ACHN (cell line): ENCODE results near the gene STK40.

Source experiments
- DNase-seq: peaks from one replicate; pipeline ENCODE4 v3.0.0-alpha.2; 2015
- in situ Hi-C: cut with HindIII; loops from 2 replicates; pipeline ENCODE4 v1.10.0; 2017; ENCODE audit warnings: low sequenced_read_pairs, low pct_ligation_motif_present, low pct_unique_long_range_greater_than_20kb

STK40 gene

DNA sequence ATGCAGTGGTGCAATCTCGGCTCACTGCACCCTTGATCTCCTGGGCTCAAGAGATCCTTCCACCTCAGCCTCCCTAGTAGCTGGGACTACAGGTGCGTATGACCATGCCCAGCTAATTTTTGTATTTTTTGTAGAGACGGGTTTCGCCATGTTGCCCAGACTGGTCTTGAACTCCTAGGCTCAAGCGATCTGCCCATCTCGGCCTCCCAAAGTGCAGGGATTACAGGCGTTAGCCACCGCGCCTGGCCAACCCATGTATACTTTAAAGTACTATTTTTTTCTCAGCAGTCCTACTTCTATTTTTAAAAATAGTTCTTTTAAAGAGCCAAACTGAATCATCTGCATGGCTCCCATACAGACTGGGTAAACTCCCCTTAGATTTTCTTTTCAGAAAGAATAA is 3.5 kb downstream of the STK40 start:
- in situ Hi-C loops = no loop called here
- DNase-seq = no peak

DNA sequence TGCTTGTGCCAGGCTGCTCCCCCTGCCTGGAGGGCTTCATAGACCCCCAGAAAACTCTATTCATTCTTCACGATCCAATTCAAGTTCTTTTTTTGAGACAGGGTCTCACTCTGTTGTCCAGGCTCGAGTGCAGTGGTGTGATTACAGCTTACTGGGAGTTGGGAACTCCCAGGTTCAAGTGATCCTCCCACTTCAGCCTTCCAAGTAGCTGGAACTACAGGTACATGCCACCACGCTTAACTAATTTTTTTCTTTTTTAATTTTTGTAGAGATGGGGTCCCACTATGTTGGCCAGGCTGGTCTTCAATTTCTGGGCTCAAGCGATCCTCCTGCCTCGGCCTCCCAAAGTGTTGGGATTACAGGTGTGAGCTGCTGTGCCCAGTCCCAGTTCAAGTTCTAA is 4.3 kb downstream of the STK40 start:
- DNase-seq = no peak
- in situ Hi-C loops = no loop called here

DNA sequence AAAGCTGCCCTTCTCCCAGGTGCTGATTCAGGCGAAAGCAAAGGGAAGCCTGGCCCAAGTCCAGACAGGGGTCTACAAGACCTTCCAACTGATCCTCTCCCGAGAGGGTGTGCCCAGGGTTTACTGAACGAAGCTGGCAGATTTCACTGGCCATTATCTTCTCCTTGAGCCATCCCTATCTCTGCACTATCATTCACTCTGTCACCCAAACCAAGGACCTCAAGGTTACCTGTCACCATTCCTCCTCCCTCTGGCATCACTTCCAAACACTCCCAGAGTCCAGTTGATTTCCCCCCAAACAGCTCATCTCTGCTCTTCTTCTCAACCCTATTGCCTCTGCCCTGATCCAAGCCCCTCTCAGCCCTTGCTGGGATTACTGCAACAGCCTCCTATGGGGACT is 4.9 kb downstream of the STK40 start:
- DNase-seq = no peak
- in situ Hi-C loops = no loop called here

DNA sequence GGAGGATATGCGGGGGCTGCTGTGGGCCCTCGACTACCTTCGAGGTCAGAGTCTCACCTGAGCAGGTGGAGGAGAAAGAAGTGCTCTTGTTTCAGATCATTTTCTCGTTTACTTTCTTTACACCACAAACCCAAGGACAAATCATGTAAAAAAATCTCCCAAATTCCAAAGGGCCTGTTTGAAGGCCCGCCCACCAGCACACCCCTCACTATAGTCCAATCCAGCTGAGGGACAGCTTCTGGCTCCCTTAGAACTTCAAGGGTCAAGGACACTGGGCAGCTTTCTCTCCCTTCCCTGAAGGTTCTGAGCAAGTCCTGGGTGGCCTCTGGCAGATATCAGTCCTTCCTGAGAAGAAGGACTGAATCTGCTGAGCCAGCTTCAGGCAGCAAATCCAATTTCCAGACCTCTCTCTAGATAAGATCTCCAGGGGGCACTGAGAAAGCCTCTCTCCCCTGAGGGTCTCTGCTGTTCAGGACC is 5.5 kb downstream of the STK40 start:
- DNase-seq = no peak
- in situ Hi-C loops = no loop called here

DNA sequence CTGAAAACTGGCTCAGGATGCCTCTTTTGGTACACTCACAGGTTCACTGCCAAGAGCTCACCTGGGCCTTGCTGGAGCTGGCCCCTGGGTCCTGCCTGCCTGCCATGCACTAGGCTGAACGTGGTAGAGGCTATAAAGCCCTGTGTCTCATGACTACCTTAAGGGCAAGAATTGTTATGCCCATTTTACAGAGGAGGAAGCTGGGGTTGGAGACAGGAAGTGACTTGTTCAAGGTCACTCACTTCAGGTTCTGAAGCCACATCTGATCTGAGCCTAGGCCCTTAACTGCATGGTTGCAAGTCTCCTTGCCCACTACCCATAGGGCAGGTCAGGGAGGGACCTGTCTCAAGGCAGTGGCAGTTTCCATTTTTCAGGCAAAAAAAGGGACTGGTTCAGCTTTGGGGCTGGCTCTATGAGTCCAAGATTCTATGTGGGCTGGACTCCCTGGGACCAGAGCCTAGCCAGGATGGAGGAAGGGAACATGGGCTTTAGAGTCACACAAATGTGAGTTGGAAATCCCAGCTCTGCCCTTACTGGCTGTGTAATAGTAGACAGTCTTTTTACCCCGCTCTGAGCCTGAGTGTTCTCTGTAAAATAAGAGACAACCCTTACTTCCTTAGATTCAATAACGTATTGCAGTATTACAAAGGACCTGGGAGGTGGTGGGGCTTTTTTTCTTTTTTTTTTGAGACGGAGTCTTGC is 7.8 kb downstream of the STK40 start:
- DNase-seq = no peak
- in situ Hi-C loops = no loop called here

DNA sequence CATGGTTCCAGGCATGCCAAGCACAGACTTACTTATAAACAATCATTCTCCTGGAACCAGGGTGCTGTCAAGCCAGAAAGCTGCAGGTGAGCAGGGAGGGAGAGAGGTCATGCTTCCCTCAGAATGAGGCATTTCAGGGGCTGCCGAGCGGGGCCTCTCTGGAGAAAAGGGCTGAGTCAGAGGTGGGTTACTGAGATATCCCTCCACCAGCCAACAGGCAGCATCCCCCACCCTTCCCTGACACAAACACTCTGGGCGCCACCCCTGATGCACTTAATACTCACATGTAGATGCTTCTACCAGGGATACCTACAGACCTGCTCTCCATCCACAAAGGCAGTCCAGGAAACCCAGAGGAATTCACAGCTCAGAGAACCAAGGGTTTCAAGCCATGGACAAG is 13.1 kb downstream of the STK40 start:
- in situ Hi-C loops = no loop called here
- DNase-seq = no peak

DNA sequence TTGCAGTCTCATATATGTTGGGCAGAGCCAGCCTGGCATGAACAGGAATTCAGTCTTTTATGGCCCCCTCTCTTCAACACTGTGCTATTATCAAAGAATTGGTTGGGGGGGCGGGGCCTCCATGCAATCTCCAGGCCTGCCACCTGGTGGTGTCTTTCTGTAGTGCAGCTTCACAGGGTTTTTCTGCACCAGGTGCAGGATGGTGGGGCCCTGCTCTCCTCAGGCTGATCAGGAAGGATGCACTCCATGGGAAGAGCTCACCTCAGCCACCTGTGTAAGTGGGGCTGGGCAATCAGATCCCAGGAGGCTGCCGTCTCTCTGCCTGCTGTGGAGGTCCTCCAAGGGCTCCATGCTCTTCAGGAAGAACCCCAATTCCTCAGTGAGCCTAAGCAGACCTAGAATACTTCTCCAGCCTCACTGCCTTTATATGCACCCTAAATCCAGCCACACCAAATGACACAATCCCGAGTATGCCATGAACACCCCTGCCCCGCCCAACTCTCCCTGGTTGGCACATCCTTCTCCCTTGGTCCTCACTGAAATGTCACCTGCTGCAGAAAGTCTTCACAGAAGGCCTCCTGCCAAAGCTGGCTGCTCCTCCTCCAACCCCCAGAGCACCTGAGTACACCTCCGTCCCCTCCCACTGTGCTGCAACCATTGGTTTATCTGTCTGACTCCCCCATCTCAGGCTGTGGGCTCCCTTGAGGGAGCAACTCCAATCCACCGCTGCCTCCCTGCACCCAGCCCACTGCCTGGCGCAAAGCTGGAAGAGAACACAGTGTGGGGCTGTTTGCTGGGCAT is 16.5 kb downstream of the STK40 start:
- in situ Hi-C loops = no loop called here

DNA sequence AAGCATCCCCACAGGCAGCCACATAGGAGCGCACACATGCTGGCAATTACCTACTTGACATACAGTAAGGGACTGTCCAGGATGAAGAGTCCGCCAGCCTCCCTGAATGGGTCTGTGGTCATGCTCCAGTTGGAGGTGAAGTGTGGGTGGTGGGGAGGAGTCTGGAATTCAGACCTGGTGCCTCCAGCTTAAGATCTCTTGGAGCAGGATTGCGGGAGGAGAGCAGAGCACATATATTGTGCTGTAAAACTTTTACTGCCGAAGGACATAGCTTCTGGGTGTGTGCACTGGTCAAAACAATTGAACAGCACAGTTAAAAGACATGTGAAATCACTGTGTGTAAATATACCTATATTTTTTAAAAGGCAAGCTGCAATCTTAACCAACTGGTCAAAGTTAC is 17.9 kb downstream of the STK40 start:
- in situ Hi-C loops = no loop called here
- no peak for DNase-seq

More for the DNA sequence above, 16.5 kb downstream of the STK40 start:
- peak; percentile 66 for DNase-seq

DNA sequence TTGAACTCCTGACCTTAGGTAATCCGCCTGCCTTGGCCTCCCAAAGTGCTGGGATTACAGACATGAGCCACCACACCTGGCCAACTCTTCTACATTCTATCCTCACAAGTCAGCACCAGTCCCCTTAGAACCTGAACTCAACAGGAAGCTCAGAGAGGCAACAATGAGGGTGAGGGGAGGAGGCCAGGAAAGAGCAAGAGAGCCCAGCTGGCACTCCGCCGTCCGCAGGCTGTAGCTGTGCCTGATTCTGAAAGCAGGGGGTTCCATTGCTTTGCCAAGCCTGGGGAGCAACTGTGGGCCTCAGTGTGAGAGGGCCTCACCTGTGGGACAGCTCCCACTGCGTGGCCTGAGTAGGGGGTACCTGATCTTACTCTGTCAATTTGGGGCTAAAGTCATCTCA is 18.7 kb downstream of the STK40 start:
- no peak for DNase-seq

DNA sequence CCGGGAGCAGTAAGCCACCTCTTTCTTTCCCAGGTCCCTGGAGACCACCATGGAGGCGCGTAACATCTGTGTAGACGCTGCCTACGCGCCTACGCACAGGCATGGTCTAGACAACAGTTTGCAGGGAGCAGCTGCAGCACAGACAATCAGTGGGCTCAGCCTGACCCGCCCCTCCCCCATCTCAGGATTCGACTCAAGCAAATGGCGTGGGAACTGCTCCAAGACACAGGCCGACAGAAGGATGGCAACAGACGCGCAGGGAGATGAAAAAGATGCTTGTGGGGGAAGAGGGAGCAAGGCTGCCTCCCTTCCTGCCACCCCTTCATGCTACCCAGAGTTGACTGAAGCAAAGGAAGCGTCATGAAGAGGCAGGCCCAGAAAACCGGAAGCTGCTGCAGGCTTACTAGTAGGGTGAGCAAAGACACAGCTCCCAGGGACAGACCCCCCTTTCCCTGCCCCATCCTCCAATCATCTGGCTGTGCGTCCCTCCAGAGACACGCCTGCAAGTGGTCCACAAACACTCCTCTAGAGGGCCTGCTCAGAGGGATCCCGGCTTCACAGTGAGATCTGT is 19.5 kb downstream of the STK40 start:
- in situ Hi-C loops = no loop called here
- no peak for DNase-seq

More for the DNA sequence above, 18.7 kb downstream of the STK40 start:
- in situ Hi-C loops = no loop called here

DNA sequence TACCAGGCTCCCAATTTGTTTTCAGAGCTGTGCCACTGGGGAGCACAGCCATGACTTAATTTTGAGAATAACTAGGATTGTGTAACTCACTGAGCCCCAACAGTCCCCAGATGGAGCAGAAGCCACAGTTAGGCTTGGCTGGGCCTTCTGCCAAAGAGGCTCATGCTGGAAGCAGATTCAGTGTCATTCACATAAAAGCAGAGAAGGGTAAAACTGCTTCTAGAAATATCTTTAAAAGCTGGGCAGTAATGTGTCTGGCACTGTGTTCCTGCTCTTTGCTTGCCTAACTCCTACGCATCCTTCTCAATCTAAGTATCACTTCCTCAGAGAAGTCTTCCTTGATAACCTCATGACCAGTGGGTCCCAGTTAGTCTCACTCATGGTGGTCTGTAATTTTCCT is 20.3 kb downstream of the STK40 start:
- DNase-seq = no peak
- in situ Hi-C loops = no loop called here

DNA sequence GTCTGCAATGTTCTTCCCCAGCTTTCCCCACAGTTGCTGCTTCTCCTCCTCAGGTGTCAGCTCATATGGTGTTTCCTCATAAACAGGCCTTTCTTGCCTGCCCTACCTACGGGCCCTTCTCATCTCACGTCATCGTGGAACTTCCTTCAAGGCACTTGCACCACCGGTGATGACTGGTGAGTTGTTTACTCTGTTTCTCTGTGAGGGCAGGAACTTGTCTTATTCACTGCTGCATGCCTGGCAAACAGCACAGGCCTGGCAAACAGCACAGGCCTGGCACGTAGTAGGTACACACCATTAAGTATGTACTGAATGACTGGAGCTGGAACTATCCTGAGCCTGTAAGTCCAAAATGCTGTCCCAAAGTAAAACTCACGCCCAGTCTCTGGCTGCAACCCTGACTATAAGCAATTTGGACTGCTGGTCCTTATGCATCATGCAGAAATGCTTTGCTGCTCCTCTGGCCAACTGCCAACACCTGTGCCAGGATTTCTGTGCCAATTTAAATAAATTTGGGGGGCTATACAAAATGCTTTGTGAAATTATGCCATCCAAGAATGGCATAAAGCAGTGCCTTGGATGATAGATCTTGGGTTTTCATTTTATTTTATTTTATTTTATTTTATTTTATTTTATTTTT is 25.7 kb downstream of the STK40 start:
- in situ Hi-C loops = no loop called here
- peak; percentile 18 for DNase-seq

DNA sequence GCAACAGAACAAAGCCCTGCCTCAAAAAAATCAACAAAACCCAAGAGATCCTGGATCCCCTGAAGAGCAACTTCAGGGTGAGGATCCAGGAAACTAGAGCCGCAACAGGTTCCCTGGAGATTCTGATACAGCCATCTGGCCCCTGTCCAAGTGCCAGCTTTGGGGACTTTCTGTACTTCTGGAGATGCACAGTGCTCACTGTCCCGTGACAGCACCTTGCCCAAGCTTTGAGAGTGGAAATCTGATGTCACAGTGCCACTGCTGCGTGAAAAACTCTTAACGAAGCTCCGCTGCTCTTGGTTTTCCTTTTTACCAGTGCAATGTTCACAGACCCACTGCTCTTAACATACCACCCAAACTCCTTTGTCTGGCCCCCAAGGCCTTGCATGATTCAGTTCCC is 26.3 kb downstream of the STK40 start:
- in situ Hi-C loops = no loop called here
- no peak for DNase-seq

DNA sequence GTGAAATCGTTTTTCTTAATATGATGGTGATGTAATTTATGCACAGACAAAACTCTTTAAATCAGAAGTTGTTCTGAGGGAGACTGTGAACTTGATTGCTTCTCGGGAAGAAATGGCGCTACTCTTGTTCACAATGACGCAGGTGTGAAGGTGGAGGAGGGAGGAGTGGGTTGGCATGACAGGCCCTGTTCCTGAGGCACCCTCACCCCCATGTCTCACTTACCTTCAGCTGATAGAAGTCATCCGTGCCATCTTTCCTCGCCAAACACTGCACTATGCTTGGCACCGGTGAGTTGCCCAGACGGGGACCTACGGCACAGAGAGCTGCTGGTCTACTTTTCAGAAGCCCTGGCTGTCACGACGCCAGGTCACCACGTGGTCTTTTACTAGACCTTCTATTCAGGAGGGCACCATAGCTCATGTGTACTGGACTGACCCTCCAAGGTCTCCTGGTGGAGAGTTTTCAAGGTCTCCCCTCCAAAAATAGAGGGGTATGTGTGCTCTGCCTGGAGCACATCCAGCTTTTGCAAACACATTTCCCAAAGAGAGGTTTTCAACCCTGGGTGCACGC is 27.1 kb downstream of the STK40 start:
- in situ Hi-C loops = no loop called here
- no peak for DNase-seq

DNA sequence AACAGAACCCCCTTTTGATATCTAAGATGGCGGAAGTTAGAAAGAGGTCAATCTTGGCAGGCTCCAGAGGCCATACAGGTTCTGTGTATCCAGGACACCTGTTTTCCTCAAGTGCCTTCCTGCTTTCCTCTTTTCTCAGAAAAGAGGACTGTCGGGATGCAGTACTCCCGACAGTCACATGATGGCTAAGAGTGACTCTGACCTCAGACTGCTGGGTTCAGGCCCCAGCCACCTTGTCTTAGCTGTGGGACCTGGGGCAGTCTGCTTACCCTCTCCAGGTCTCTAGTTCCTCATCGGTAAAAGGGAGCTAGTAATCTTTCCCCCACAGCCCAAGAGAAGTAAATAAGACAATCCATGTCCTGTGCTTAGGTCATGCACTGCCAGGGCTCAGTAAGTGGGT is 29.9 kb downstream of the STK40 start:
- in situ Hi-C loops = no loop called here
- no peak for DNase-seq

DNA sequence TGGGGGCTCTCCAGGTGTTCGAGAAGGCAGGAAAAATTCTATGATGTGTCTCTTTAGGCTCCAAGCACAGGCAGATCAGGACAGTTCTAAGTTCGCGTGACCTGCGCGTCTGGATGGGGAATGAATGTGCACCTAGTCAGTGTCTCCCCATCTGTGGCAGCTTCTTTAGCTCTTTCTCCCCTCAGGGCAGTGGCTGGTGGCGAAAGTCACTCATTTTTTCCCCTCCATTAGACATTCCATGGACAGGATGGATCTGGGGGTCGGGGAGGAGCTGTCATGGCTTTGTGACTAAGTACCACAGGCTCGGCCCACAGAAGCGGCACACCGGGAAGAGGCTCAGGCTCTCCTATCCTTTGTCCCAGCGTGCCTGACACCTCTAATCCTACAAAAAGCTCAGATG is 31.2 kb downstream of the STK40 start:
- no peak for DNase-seq
- in situ Hi-C loops = no loop called here

DNA sequence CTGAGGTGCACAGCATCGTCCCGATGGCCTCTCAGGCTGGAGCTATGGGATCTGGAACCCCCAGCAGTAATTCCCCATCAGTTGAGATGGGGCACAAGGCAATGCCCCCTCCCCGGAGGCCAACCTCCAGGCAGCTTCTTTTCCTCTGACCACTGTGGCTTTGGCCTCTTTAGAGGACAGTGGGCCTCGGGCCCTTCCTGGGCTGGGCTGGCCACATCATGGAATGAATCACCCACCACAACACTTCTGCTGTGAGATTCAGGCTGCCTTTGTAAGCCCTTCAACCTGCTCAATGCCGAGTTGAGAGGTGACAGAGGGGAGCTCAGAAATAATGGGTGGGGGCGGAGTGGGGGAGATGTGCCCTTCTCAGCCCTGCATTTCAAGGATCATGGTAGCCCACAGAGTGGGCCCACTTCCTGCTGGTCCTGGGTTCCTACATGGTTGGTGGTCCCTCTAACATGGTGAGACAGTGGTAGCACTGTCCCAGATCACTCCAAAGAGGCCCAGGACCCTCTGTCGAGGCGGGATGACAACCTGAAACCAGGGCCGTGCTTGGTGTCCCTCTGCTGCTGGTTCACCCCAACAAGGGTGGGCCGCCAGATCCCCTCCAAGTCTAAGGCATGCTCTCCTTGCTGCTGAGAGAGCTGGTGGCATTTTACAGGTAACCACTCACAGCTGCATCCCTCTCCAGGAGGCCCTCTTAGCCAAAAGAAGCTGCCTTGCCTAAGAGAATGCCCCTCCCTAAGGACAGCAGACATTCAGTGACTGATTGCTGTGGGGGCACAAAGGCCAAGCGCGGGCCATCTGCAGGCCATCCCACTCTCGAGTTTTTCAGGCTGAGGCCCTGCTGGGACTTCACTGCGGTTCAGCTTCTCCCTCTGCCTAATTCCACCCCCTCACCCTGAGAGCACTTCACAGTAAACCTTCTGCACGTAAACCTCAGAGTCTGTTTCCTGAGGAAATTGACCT is 32.5 kb downstream of the STK40 start:
- in situ Hi-C loops = no loop called here
- peak; percentile 56 for DNase-seq
